Measurements from ENCODE around the gene GRM7. TPM values are rescaled to one million over a fixed set of nuclear protein-coding genes. Genes with fewer than 3 reads are reported as not detected.

GRM7 gene
- total RNA-seq, 1 experiment from 2014 or later = not detected

DNA sequence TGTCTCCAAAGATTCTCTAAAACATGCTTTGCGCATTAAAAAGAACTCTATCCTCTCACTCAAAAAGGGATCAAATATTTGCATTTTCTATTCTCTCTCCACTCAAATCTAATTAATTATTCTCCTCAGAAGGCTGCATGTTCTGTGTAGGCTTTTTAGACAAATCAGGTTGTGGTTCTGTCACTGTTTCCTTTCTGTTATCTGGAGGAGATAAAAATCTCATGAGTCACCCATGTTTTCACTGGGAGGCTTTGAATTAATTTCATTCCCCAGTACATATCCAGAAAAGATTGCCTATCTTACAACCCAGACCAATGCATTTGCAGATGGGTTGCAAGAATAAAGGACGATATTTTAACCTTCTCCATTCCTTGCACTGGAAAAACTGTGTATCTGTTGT lies 446.5 kb downstream of the GRM7 start:
- no peaks in the 10 kb centered on the region for H3K4me1 ChIP-seq (ENCODE audit: control insufficient read depth in 1 of 2, insufficient read depth in 2 of 2, low read length in 2 of 2)
- no peak overlapping the region for H3K4me2 ChIP-seq (ENCODE audit: low read length)
- no peaks in the 10 kb centered on the region; the same call in 1 of the 2 replicates for H4K20me1 ChIP-seq (ENCODE audit: insufficient read depth)
- H3K9me3 ChIP-seq (ENCODE audit: control insufficient read depth in 1 of 2, insufficient read depth in 1 of 2, low read depth in 1 of 2, low read length in 2 of 2) = no peaks in the 10 kb centered on the region
- ATAC-seq (no peak), DNase-seq (ENCODE audit: low read depth, low spot score) (no peak)
- no peaks in the 10 kb centered on the region for H3K79me2 ChIP-seq (ENCODE audit: insufficient read depth, low read length)
- RAD21 ChIA-PET (ENCODE audit: low non-redundant PET in 1 of 2, low total read pairs in 2 of 2, uncharacterized antibody in 2 of 2, unreplicated experiment in 2 of 2) = no interaction called here
- no peak overlapping the region for H2AFZ ChIP-seq (ENCODE audit: low read depth, low read length, poor library complexity, severe bottlenecking)
- no TSS peak for BruUV-seq (replicated peaks)
- intact Hi-C loops (cut with micrococcal nuclease) = no loop called here
- H3K36me3 ChIP-seq (ENCODE audit: control insufficient read depth in 1 of 2, insufficient read depth in 2 of 2, low read length in 2 of 2) = no peaks in the 10 kb centered on the region
- CTCF ChIA-PET = no interaction called here
- POLR2A ChIA-PET = no interaction called here
- no peaks in the 10 kb centered on the region for H3K9me2 ChIP-seq (ENCODE audit: insufficient read depth)
- no peak for TF ChIP-seq SP1 (IDR thresholded peaks at IDR 0.05; ENCODE audit: low read depth)
- no peak for TF ChIP-seq CEBPB (IDR thresholded peaks at IDR 0.05; ENCODE audit: low read depth)
- TF ChIP-seq RAD21 (IDR thresholded peaks at IDR 0.05; ENCODE audit: low read depth) = no peak
- TF ChIP-seq FOSL1 (IDR thresholded peaks at IDR 0.05; ENCODE audit: low read depth) = no peak
- no peak for TF ChIP-seq EZH2 (IDR thresholded peaks at IDR 0.05)
- TF ChIP-seq POLR2A (IDR thresholded peaks at IDR 0.05; ENCODE audit: borderline replicate concordance, extremely low read depth, insufficient read depth, insufficient read length) = no peak
- TF ChIP-seq POLR2AphosphoS5 (IDR thresholded peaks at IDR 0.05; ENCODE audit: low read depth, low read length) = no peak
- TF ChIP-seq ZFX (IDR thresholded peaks at IDR 0.05) = no peak
- H3K4me3 ChIP-seq (replicated peaks in 1 of 2; ENCODE audit: low read depth in 1 of 2, low read length in 2 of 2) = no peak overlapping the region
- H3K27ac ChIP-seq (ENCODE audit: low read depth, low read length) = no peak overlapping the region
- no peaks in the 10 kb centered on the region for H3K27me3 ChIP-seq (ENCODE audit: insufficient read depth, low read length)
- no peak overlapping the region for H3K9ac ChIP-seq (ENCODE audit: low read length)

- no peak overlapping the region for H3K27ac ChIP-seq (ENCODE audit: low read depth, low read length)
- H3K9ac ChIP-seq (ENCODE audit: low read length) = no peak overlapping the region
- no peak for DNase-seq (ENCODE audit: low read depth, low spot score)
- ChIA-PET RAD21 (ENCODE audit: low non-redundant PET in 1 of 2, low total read pairs in 2 of 2, uncharacterized antibody in 2 of 2, unreplicated experiment in 2 of 2) (no interaction called here), CTCF (no interaction called here), POLR2A (no interaction called here)
- H3K9me3 ChIP-seq (ENCODE audit: control insufficient read depth in 1 of 2, insufficient read depth in 1 of 2, low read depth in 1 of 2, low read length in 2 of 2) = no peaks in the 10 kb centered on the region
- H3K9me2 ChIP-seq (ENCODE audit: insufficient read depth) = no peaks in the 10 kb centered on the region
- TF ChIP-seq JUND (IDR thresholded peaks at IDR 0.05) (no peak), ATF3 (IDR thresholded peaks at IDR 0.05) (no peak), EZH2phosphoT487 (IDR thresholded peaks at IDR 0.05; ENCODE audit: borderline replicate concordance) (no peak), SIN3A (IDR thresholded peaks at IDR 0.05; ENCODE audit: low read depth) (no peak), EGR1 (IDR thresholded peaks at IDR 0.05; ENCODE audit: low read depth) (no peak), CEBPB (IDR thresholded peaks at IDR 0.05; ENCODE audit: low read depth) (no peak), REST (IDR thresholded peaks at IDR 0.05; ENCODE audit: low read depth) (no peak), ZNF274 (IDR thresholded peaks at IDR 0.05; ENCODE audit: low read depth, low read length) (no peak), FOSL1 (IDR thresholded peaks at IDR 0.05; ENCODE audit: low read depth) (no peak), YY1 (IDR thresholded peaks at IDR 0.05; ENCODE audit: extremely low read depth, insufficient replicate concordance, low read depth, low read length) (no peak)
- intact Hi-C loops (cut with micrococcal nuclease) = no loop called here
- no peaks in the 10 kb centered on the region for H3K79me2 ChIP-seq (ENCODE audit: insufficient read depth, low read length)
- H4K20me1 ChIP-seq (ENCODE audit: insufficient read depth) = no peaks in the 10 kb centered on the region
- no peaks in the 10 kb centered on the region for H3K4me1 ChIP-seq (ENCODE audit: control insufficient read depth in 1 of 2, insufficient read depth in 2 of 2, low read length in 2 of 2)
- no peaks in the 10 kb centered on the region for H3K36me3 ChIP-seq (ENCODE audit: control insufficient read depth in 1 of 2, insufficient read depth in 2 of 2, low read length in 2 of 2)
- BruUV-seq (replicated peaks) = no TSS peak
- ATAC-seq = no peak
- H3K4me3 ChIP-seq (replicated peaks in 1 of 2; ENCODE audit: low read depth in 1 of 2, low read length in 2 of 2) = no peak overlapping the region
- H3K4me2 ChIP-seq (ENCODE audit: low read length) = no peak overlapping the region
- no peaks in the 10 kb centered on the region for H3K27me3 ChIP-seq (ENCODE audit: insufficient read depth, low read length)
- no peak overlapping the region for H2AFZ ChIP-seq (ENCODE audit: low read depth, low read length, poor library complexity, severe bottlenecking)
Measured at GRCh38 chr3:7309641-7310102, 448.8 kb downstream of the GRM7 start.
